IMR-90 (cell line): Measurements from ENCODE around the gene HSPB9.

Experiments used
- BHLHE40 ChIP-seq: fragments of 150-350 bp; IDR thresholded peaks from 2 replicates; pipeline ENCODE4 v1.6.1; 2016; ENCODE audit warnings: mild to moderate bottlenecking, low read depth, low read length
- CEBPB ChIP-seq: IDR thresholded peaks from 2 replicates; pipeline ENCODE4 v1.6.1; 2012; ENCODE audit warnings: low read depth, low read length, improper control_type of control experiment
- CHD1 ChIP-seq: IDR thresholded peaks from 2 replicates; pipeline ENCODE4 v1.6.1; 2012; ENCODE audit warnings: low read depth, low read length, improper control_type of control experiment
- CTCF ChIP-seq: conservative IDR thresholded peaks from 2 replicates; pipeline ENCODE4 v1.5.1; 2012; ENCODE audit warnings: mild to moderate bottlenecking, low read depth, low read length, improper control_type of control experiment
- MAFK ChIP-seq: IDR thresholded peaks from 2 replicates; pipeline ENCODE4 v1.6.1; 2012; ENCODE audit warnings: low read depth, low read length, improper control_type of control experiment
- MAZ ChIP-seq: IDR thresholded peaks from 2 replicates; pipeline ENCODE4 v1.6.1; 2012; ENCODE audit warnings: low read depth, mild to moderate bottlenecking, low read length, improper control_type of control experiment, moderate library complexity, borderline replicate concordance
- MXI1 ChIP-seq: IDR thresholded peaks from 2 replicates; pipeline ENCODE4 v1.6.1; 2012; ENCODE audit warnings: low read depth, mild to moderate bottlenecking, low read length, moderate library complexity, borderline replicate concordance
- NFE2L2 ChIP-seq: fragments of 150-350 bp; IDR thresholded peaks from 2 replicates; pipeline ENCODE4 v1.6.1; 2016; ENCODE audit warnings: low read depth, mild to moderate bottlenecking, low read length
- POLR2A ChIP-seq: IDR thresholded peaks from 2 replicates; pipeline ENCODE4 v1.6.1; 2012; ENCODE audit warnings: mild to moderate bottlenecking, low read depth, low read length
- RAD21 ChIP-seq: IDR thresholded peaks from 2 replicates; pipeline ENCODE4 v1.6.1; 2012; ENCODE audit warnings: low read length, improper control_type of control experiment
- RFX5 ChIP-seq: IDR thresholded peaks from 2 replicates; pipeline ENCODE4 v1.8.0; 2012; ENCODE audit warnings: low read depth, mild to moderate bottlenecking, low read length, moderate library complexity
- SMC3 ChIP-seq: fragments of 150-350 bp; IDR thresholded peaks from 2 replicates; pipeline ENCODE4 v1.6.1; 2016; ENCODE audit warnings: low read depth, mild to moderate bottlenecking, antibody characterized with exemption, low read length, moderate library complexity
- USF2 ChIP-seq: fragments of 150-350 bp; IDR thresholded peaks from 2 replicates; pipeline ENCODE4 v1.6.1; 2017; ENCODE audit warnings: mild to moderate bottlenecking, antibody characterized with exemption, low read length, low read depth

GRCh38 chr17:42146911-42147607 is 24.5 kb downstream of the HSPB9 start:
- TF ChIP-seq CTCF: no peak
- no peak for TF ChIP-seq POLR2A
- no peak for TF ChIP-seq USF2
- no peak for TF ChIP-seq CHD1
- TF ChIP-seq BHLHE40: no peak
- TF ChIP-seq RFX5: no peak
- TF ChIP-seq CEBPB: no peak
- no peak for TF ChIP-seq NFE2L2
- no peak for TF ChIP-seq MXI1
- TF ChIP-seq MAFK: no peak
- no peak for TF ChIP-seq SMC3
- no peak for TF ChIP-seq RAD21
- no peak for TF ChIP-seq MAZ
